IMR-90 (cell line): Measurements from ENCODE around the gene GAS7.

Source experiments
- BHLHE40 ChIP-seq: fragments of 150-350 bp; IDR thresholded peaks from 2 replicates; pipeline ENCODE4 v1.6.1; 2016; ENCODE audit warnings: mild to moderate bottlenecking, low read depth, low read length
- CEBPB ChIP-seq: IDR thresholded peaks from 2 replicates; pipeline ENCODE4 v1.6.1; 2012; ENCODE audit warnings: low read depth, low read length, improper control_type of control experiment
- FOS ChIP-seq: fragments of 150-350 bp; IDR thresholded peaks from 2 replicates; pipeline ENCODE4 v1.6.1; 2016; ENCODE audit warnings: low read depth, low read length
- MAFK ChIP-seq: IDR thresholded peaks from 2 replicates; pipeline ENCODE4 v1.6.1; 2012; ENCODE audit warnings: low read depth, low read length, improper control_type of control experiment
- MAZ ChIP-seq: IDR thresholded peaks from 2 replicates; pipeline ENCODE4 v1.6.1; 2012; ENCODE audit warnings: low read depth, mild to moderate bottlenecking, low read length, improper control_type of control experiment, moderate library complexity, borderline replicate concordance
- MXI1 ChIP-seq: IDR thresholded peaks from 2 replicates; pipeline ENCODE4 v1.6.1; 2012; ENCODE audit warnings: low read depth, mild to moderate bottlenecking, low read length, moderate library complexity, borderline replicate concordance
- NFE2L2 ChIP-seq: fragments of 150-350 bp; IDR thresholded peaks from 2 replicates; pipeline ENCODE4 v1.6.1; 2016; ENCODE audit warnings: low read depth, mild to moderate bottlenecking, low read length
- POLR2A ChIP-seq: IDR thresholded peaks from 2 replicates; pipeline ENCODE4 v1.6.1; 2012; ENCODE audit warnings: mild to moderate bottlenecking, low read depth, low read length
- RAD21 ChIP-seq: IDR thresholded peaks from 2 replicates; pipeline ENCODE4 v1.6.1; 2012; ENCODE audit warnings: low read length, improper control_type of control experiment
- RCOR1 ChIP-seq: IDR thresholded peaks from 2 replicates; pipeline ENCODE4 v1.6.1; 2012; ENCODE audit warnings: mild to moderate bottlenecking, low read length, improper control_type of control experiment; ENCODE audit not compliant: insufficient replicate concordance
- RFX5 ChIP-seq: IDR thresholded peaks from 2 replicates; pipeline ENCODE4 v1.8.0; 2012; ENCODE audit warnings: low read depth, mild to moderate bottlenecking, low read length, moderate library complexity
- SMC3 ChIP-seq: fragments of 150-350 bp; IDR thresholded peaks from 2 replicates; pipeline ENCODE4 v1.6.1; 2016; ENCODE audit warnings: low read depth, mild to moderate bottlenecking, antibody characterized with exemption, low read length, moderate library complexity
- TF ChIP-seq, protein P1 (sequence below): conservative IDR thresholded peaks from 2 replicates; pipeline ENCODE4 v1.5.1; 2012; ENCODE audit warnings: mild to moderate bottlenecking, low read depth, low read length, improper control_type of control experiment
- TF ChIP-seq, protein P2 (sequence below): fragments of 150-350 bp; IDR thresholded peaks from 2 replicates; pipeline ENCODE4 v1.6.1; 2017; ENCODE audit warnings: mild to moderate bottlenecking, antibody characterized with exemption, low read length, low read depth

DNA sequence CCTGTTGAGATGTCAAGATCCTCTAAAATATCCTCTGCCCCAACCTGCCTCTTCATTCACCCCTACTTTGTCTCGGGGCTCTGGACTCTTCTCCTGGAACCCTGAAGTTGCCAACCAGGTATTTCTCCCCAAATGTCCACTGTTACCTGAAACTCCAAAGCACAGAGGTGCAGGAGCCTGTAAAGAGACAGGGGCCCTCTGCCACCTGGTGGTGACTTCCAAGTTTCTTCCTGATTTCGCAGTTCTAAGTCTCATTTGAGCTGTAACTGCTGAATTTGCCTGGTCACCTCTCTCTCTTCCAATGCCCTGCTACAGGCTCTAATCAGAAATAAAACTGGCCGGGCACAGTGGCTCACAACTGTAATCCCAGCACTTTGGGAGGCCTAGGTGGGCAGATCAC is 216.2 kb downstream of the GAS7 start:
- TF ChIP-seq RCOR1, result no peak
- TF ChIP-seq, protein P1, sequence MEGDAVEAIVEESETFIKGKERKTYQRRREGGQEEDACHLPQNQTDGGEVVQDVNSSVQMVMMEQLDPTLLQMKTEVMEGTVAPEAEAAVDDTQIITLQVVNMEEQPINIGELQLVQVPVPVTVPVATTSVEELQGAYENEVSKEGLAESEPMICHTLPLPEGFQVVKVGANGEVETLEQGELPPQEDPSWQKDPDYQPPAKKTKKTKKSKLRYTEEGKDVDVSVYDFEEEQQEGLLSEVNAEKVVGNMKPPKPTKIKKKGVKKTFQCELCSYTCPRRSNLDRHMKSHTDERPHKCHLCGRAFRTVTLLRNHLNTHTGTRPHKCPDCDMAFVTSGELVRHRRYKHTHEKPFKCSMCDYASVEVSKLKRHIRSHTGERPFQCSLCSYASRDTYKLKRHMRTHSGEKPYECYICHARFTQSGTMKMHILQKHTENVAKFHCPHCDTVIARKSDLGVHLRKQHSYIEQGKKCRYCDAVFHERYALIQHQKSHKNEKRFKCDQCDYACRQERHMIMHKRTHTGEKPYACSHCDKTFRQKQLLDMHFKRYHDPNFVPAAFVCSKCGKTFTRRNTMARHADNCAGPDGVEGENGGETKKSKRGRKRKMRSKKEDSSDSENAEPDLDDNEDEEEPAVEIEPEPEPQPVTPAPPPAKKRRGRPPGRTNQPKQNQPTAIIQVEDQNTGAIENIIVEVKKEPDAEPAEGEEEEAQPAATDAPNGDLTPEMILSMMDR, result 0 out of 2 replicates have a peak, but pooled peaks have one; percentile 19
- TF ChIP-seq FOS, result no peak
- no peak for TF ChIP-seq CEBPB
- TF ChIP-seq MXI1, result no peak
- TF ChIP-seq POLR2A, result no peak
- TF ChIP-seq SMC3, result no peak
- TF ChIP-seq, protein P2, sequence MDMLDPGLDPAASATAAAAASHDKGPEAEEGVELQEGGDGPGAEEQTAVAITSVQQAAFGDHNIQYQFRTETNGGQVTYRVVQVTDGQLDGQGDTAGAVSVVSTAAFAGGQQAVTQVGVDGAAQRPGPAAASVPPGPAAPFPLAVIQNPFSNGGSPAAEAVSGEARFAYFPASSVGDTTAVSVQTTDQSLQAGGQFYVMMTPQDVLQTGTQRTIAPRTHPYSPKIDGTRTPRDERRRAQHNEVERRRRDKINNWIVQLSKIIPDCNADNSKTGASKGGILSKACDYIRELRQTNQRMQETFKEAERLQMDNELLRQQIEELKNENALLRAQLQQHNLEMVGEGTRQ, result no peak
- TF ChIP-seq BHLHE40, result no peak
- no peak for TF ChIP-seq MAZ
- TF ChIP-seq MAFK, result no peak
- no peak for TF ChIP-seq RAD21
- TF ChIP-seq RFX5, result no peak
- TF ChIP-seq NFE2L2, result no peak
